H1 (cell line): ENCODE measurements around the gene CENPA. TPM values are rescaled to one million over a fixed set of nuclear protein-coding genes. Genes with fewer than 3 reads are reported as not detected.

ENCODE experiments used
- CBX5 ChIP-seq: fragments of 300-800, 300-1000 bp; sonication (generic); IDR thresholded peaks from 2 replicates; pipeline ENCODE4 v1.7.1; 2016; ENCODE audit warnings: antibody characterized with exemption, low read length, low read depth
- GABPA ChIP-seq: IDR thresholded peaks from 2 replicates; pipeline ENCODE4 v1.6.1; 2011; ENCODE audit warnings: mild to moderate bottlenecking, low read length, moderate library complexity, borderline replicate concordance; ENCODE audit not compliant: insufficient read depth
- NANOG ChIP-seq: IDR thresholded peaks from 2 replicates; pipeline ENCODE4 v1.6.1; 2011; ENCODE audit warnings: low read length, low read depth, mild to moderate bottlenecking, inconsistent platforms; ENCODE audit not compliant: insufficient read depth, poor library complexity, severe bottlenecking
- SIRT6 ChIP-seq: IDR thresholded peaks from one replicate; pipeline ENCODE4 v1.7.1; 2012; ENCODE audit warnings: low read length, inconsistent platforms
- polyA plus RNA-seq, 7 experiments: library from polyadenylated mRNA; depleted of rRNA in 3 of 7; stranded (reverse) in 5 of 7; unstranded in 2 of 7; fragments of >200 nt in 5 of 7; fragments of 200-250 nt in 2 of 7; gene quantifications; 1 replicate in 5 of 7; 2 replicates in 1 of 7; 4 replicates in 1 of 7; pipeline versions ENCODE4 v1.2.1 to v1.2.3, GENCODE V29; 2011 to 2013; ENCODE audit warnings: missing spikeins in 2 of 7, mixed read lengths in 2 of 7
- total RNA-seq: library from RNA; stranded (reverse); fragmentation: NEBNext Ultra II Directional; extraction: Animal tissue kit (Norgen Biotek cat#: 25700); gene quantifications from 2 replicates; pipeline ENCODE4 v1.2.1, GENCODE V29; 2021
- TF ChIP-seq, protein P1 (sequence below): IDR thresholded peaks from 2 replicates; pipeline ENCODE4 v1.6.1; 2011; ENCODE audit warnings: low read depth, mild to moderate bottlenecking, low read length; ENCODE audit not compliant: insufficient read depth

The CENPA gene
- total and polyA plus RNA-seq, 2 of the 8 experiments (the other 6 are each of a cell fraction or from before 2014, with no cell fraction given): 19.4 to 30.9 TPM

DNA sequence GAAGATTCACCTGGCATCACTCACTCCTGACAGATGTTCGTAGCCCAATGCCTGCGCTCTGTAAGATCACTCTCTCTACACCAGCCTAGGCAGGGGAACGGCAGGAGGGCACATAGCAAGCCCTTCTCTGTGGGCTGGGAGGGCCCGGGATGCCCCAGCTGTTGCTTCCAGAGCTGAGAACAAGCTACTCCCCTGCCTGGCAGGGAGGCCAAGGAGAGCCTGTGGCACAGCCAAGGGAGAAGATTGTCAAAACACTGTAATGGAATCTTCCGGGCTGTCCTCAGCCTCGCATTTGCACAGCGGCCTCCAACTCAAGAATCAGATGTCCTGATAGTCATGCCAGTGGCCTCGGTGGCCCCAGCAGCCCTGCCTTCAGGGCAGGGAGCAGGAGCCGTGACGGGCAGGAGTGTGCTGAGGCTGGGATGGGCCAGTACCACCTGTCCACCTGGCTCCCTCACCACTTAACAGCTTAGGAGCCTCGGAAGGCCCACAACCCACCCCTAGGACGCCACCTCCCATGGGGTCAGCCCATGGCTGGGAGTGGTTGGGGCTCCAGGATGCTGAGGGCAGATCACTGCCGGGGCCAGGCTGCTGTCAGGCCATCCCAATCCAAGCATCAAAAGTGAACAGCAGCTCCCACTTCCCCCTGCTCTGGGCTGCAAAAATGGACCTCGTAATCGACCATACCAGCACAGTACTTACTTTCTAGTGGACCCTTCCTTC is 43.6 kb upstream of the CENPA start (continued):
- TF ChIP-seq, protein P1, sequence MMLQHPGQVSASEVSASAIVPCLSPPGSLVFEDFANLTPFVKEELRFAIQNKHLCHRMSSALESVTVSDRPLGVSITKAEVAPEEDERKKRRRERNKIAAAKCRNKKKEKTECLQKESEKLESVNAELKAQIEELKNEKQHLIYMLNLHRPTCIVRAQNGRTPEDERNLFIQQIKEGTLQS: no peak
- TF ChIP-seq NANOG (no peak), CBX5 (no peak), GABPA (no peak), SIRT6 (no peak)
